ENCODE data around the gene CLDN9.

CLDN9 gene

GRCh38 chr16:3010510-3010909, 2.2 kb upstream of the CLDN9 start:
- DNase-seq (ENCODE audit: low read depth) = no peak
- H3K4me3 ChIP-seq (ENCODE audit: control insufficient read depth, low read depth, low read length) = no peak overlapping the region
- no peak for TF ChIP-seq CTCF (IDR thresholded peaks at IDR 0.05; ENCODE audit: control insufficient read depth, insufficient read depth, low read depth, low read length, missing control alignments)

- no peak for TF ChIP-seq CTCF (IDR thresholded peaks at IDR 0.05; ENCODE audit: control insufficient read depth, insufficient read depth, low read depth, low read length, missing control alignments)
- no peak overlapping the region for H3K4me3 ChIP-seq (ENCODE audit: control insufficient read depth, low read depth, low read length)
- DNase-seq (ENCODE audit: low read depth) = no peak
These were observed 477 bp upstream of the CLDN9 start for GRCh38 chr16:3012246-3012645.

GRCh38 chr16:3013491-3013951, 798 bp downstream of the CLDN9 start:
- no peak for TF ChIP-seq CTCF (IDR thresholded peaks at IDR 0.05; ENCODE audit: control insufficient read depth, insufficient read depth, low read depth, low read length, missing control alignments)
- H3K4me3 ChIP-seq (ENCODE audit: control insufficient read depth, low read depth, low read length) = no peak overlapping the region
- no peak for DNase-seq (ENCODE audit: low read depth)

- H3K4me3 ChIP-seq (ENCODE audit: control insufficient read depth, low read depth, low read length) = no peak overlapping the region
- DNase-seq (ENCODE audit: low read depth) = no peak
- no peak for TF ChIP-seq CTCF (IDR thresholded peaks at IDR 0.05; ENCODE audit: control insufficient read depth, insufficient read depth, low read depth, low read length, missing control alignments)
These were observed 1.4 kb downstream of the CLDN9 start for GRCh38 chr16:3013998-3014690.

GRCh38 chr16:3014971-3015370, 2.2 kb downstream of the CLDN9 start:
- H3K4me3 ChIP-seq (ENCODE audit: control insufficient read depth, low read depth, low read length) = no peak overlapping the region
- no peak for TF ChIP-seq CTCF (IDR thresholded peaks at IDR 0.05; ENCODE audit: control insufficient read depth, insufficient read depth, low read depth, low read length, missing control alignments)
- no peak for DNase-seq (ENCODE audit: low read depth)

- DNase-seq (ENCODE audit: low read depth) = no peak
- no peak overlapping the region for H3K4me3 ChIP-seq (ENCODE audit: control insufficient read depth, low read depth, low read length)
- no peak for TF ChIP-seq CTCF (IDR thresholded peaks at IDR 0.05; ENCODE audit: control insufficient read depth, insufficient read depth, low read depth, low read length, missing control alignments)
These were observed 3.3 kb downstream of the CLDN9 start for GRCh38 chr16:3015865-3016521.

All from AG09309 (cell line).